Activated T-cell treated with anti-CD3 and anti-CD28 coated beads, Interleukin-2, amount 50 U/mL, for 24 hours (primary cell): ENCODE measurements around the gene P4HA3.

Source experiments
- DNase-seq: peaks from one replicate; pipeline ENCODE4 v3.0.0-alpha.2; 2020
- H3K27ac Mint-ChIP-seq: 2 replicates; pipeline ENCODE4 v1.8.0; 2020; ENCODE audit warnings: mild to moderate bottlenecking, mixed read lengths
- H3K27me3 Mint-ChIP-seq: 2 replicates; pipeline ENCODE4 v1.8.0; 2020; ENCODE audit warnings: mixed read lengths
- H3K36me3 Mint-ChIP-seq: 2 replicates; pipeline ENCODE4 v1.8.0; 2020; ENCODE audit warnings: low read depth, mixed read lengths
- H3K4me1 Mint-ChIP-seq: 2 replicates; pipeline ENCODE4 v1.8.0; 2020; ENCODE audit warnings: low read depth, mixed read lengths
- H3K4me3 Mint-ChIP-seq: 2 replicates; pipeline ENCODE4 v1.8.0; 2020; ENCODE audit warnings: mild to moderate bottlenecking, moderate library complexity, mixed read lengths
- H3K9me3 Mint-ChIP-seq: 2 replicates; pipeline ENCODE4 v1.8.0; 2020; ENCODE audit warnings: mixed read lengths

Gene P4HA3

GRCh38 chr11:74221816-74222215, 89.6 kb downstream of the P4HA3 start:
- H3K27ac Mint-ChIP-seq = no peak overlapping the region
- H3K27me3 Mint-ChIP-seq = no peaks in the 10 kb centered on the region
- peaks cover 27% of the 10 kb centered on the region for H3K36me3 Mint-ChIP-seq
- H3K4me1 Mint-ChIP-seq = no peaks in the 10 kb centered on the region
- H3K4me3 Mint-ChIP-seq = no peak overlapping the region
- no peaks in the 10 kb centered on the region for H3K9me3 Mint-ChIP-seq
- no peak for DNase-seq

- Mint-ChIP-seq H3K27ac (no peak overlapping the region), H3K4me3 (no peak overlapping the region), H3K27me3 (no peaks in the 10 kb centered on the region), H3K9me3 (peaks cover 3% of the 10 kb centered on the region), H3K36me3 (peaks cover 26% of the 10 kb centered on the region), H3K4me1 (no peaks in the 10 kb centered on the region)
- DNase-seq = no peak
Observed at GRCh38 chr11:74220376-74220775, 91.1 kb downstream of the P4HA3 start.
